GM18505 (cell line): ENCODE results near the gene ST6GAL1.

Source experiments
- ATAC-seq: cut with Tn5 transposase; IDR thresholded peaks from one replicate; pipeline ENCODE4 v1.9.1; 2021; ENCODE audit not compliant: unreplicated experiment
- POLR2A ChIP-seq: IDR thresholded peaks from 4 replicates; pipeline ENCODE4 v1.6.1; 2011; ENCODE audit warnings: borderline replicate concordance; ENCODE audit not compliant: insufficient read depth, insufficient read length; ENCODE audit errors: extremely low read depth

Gene ST6GAL1

DNA sequence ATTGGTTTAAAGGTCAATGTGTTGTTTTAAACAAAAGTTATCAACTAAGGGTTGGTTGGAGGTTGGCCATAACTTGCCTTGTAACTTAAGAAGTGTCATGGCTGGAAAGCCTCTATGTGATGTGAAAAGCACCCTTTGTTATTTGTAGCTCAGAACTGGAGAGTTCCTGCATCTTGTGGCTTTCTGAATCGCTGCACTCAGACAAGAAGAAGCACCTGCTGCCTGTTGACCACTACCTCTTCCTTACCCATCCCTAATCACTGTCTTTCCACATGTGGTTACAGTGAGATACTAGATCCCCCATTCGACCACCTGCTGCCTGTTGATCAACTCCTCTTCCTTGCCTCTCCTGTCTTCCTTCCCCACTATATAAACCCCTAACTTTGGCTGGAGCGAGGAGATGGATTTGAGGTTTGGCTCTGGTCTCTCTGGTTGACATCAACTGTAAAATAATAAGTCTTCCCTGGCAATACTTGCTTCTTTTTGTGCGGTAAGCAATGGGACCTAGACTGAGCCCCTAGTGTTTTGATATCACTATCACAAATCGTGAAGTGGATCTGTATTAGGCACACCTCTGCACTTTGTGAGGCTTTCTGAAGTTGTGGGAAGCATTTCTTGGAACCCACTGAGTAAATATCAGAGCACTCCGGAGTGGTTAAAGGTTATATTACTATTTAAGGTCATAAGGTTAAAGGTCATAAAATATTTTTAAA is 195.1 kb downstream of the ST6GAL1 start:
- peak; percentile 86 for ATAC-seq
- TF ChIP-seq POLR2A = no peak
